Erythroblast (primary cell): ENCODE results near the gene DKK1.

ENCODE experiments used
- GATA1 ChIP-seq: IDR thresholded peaks from 2 replicates; pipeline ENCODE4 v1.6.1; 2011; ENCODE audit warnings: low read depth, mild to moderate bottlenecking, control low read depth, low read length, moderate library complexity
- POLR2A ChIP-seq: IDR thresholded peaks from 2 replicates; pipeline ENCODE4 v1.6.1; 2011; ENCODE audit warnings: mild to moderate bottlenecking, low read length

DNA sequence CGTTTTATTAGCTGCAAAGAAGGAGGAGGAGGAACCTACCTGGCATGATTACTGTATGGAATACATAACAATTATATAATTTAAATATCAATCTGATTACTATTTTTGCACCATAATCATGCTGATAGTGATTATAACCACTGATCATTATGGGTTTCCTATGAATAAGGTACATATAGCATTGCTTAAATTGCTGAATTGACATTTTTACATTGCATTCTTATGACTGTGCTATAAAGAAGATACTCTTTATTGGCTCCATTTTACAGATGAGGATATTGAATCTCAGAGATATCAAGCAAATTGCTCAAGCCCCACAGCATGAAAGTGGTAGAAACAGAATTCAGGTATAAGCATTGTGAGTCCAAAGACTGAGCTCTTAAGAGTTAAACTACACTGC lies 23.1 kb downstream of the DKK1 start:
- TF ChIP-seq POLR2A (no peak), GATA1 (no peak)
